ENCODE results near the gene DIRAS3. TPM values are rescaled to one million over a fixed set of nuclear protein-coding genes. Genes with fewer than 3 reads are reported as not detected.

Gene DIRAS3
- total and polyA plus RNA-seq, 4 donors: 0.92 to 2.3 (median 1.9) TPM; not detected in 1

- no peak overlapping the region for H3K9ac ChIP-seq (ENCODE audit: low read depth in 1 of 2, low read length in 2 of 2)
- H3K4me3 ChIP-seq (ENCODE audit: low read depth in 1 of 3, low read length in 3 of 3): no peak overlapping the region
- no peak overlapping the region for H3K27ac ChIP-seq (ENCODE audit: low read depth in 1 of 2, low read length in 2 of 2)
- H3K9me3 ChIP-seq (ENCODE audit: control insufficient read depth in 4 of 4, low read length in 3 of 4): no peaks in the 10 kb centered on the region
- H3K4me1 ChIP-seq (ENCODE audit: control insufficient read depth in 4 of 4, insufficient read depth in 4 of 4, low read length in 3 of 4): no peaks in the 10 kb centered on the region
- DNase-seq (ENCODE audit: low spot score): no peak
- no peaks in the 10 kb centered on the region for H3K36me3 ChIP-seq (ENCODE audit: control insufficient read depth in 4 of 4, insufficient read depth in 3 of 4, low read depth in 1 of 4, low read length in 3 of 4)
- no peaks in the 10 kb centered on the region for H3K27me3 ChIP-seq (ENCODE audit: control insufficient read depth in 4 of 4, insufficient read depth in 4 of 4, low read length in 3 of 4)
- WGBS: 96% methylated on average over 22 of the region's 22 CpGs
- TF ChIP-seq MAX (IDR thresholded peaks at IDR 0.05): no peak
- no peak for TF ChIP-seq SP1 (IDR thresholded peaks at IDR 0.05)
- no peak for TF ChIP-seq FOXA1 (IDR thresholded peaks at IDR 0.05)
- TF ChIP-seq TAF1 (conservative IDR thresholded peaks at IDR 0.05): no peak
- TF ChIP-seq HNF4G (IDR thresholded peaks at IDR 0.05): no peak
- no peak for TF ChIP-seq REST (IDR thresholded peaks at IDR 0.05)
- no peak for TF ChIP-seq CTCF (IDR thresholded peaks at IDR 0.05; ENCODE audit: low read depth, low read length, missing input control)
- no peak for TF ChIP-seq HNF4A (conservative IDR thresholded peaks at IDR 0.05)
- TF ChIP-seq RAD21 (IDR thresholded peaks at IDR 0.05): no peak
- no peak for TF ChIP-seq ZBTB33 (IDR thresholded peaks at IDR 0.05)
- TF ChIP-seq YY1 (IDR thresholded peaks at IDR 0.05): no peak
- TF ChIP-seq GABPA (IDR thresholded peaks at IDR 0.05 in 1 of 2, conservative IDR thresholded peaks at IDR 0.05 in 1 of 2): no peak
These were observed 6.9 kb downstream of the DIRAS3 start for GRCh38 chr1:68043443-68044090.

GRCh38 chr1:68036946-68037345 lies 13.5 kb downstream of the DIRAS3 start:
- H3K9me3 ChIP-seq (ENCODE audit: control insufficient read depth in 4 of 4, low read length in 3 of 4): no peaks in the 10 kb centered on the region
- TF ChIP-seq RXRA (IDR thresholded peaks at IDR 0.05): no peak
- no peak for TF ChIP-seq REST (IDR thresholded peaks at IDR 0.05)
- no peak for TF ChIP-seq GABPA (IDR thresholded peaks at IDR 0.05 in 1 of 2, conservative IDR thresholded peaks at IDR 0.05 in 1 of 2)
- TF ChIP-seq HNF4G (IDR thresholded peaks at IDR 0.05): no peak
- no peak for TF ChIP-seq YY1 (IDR thresholded peaks at IDR 0.05)
- no peak for TF ChIP-seq MAX (IDR thresholded peaks at IDR 0.05)
- no peak for TF ChIP-seq EGR1 (IDR thresholded peaks at IDR 0.05; ENCODE audit: low read depth in 2 of 2)
- TF ChIP-seq NR2F2 (IDR thresholded peaks at IDR 0.05): no peak
- no peak for DNase-seq (ENCODE audit: low spot score)
- H3K36me3 ChIP-seq (ENCODE audit: control insufficient read depth in 4 of 4, insufficient read depth in 3 of 4, low read depth in 1 of 4, low read length in 3 of 4): no peaks in the 10 kb centered on the region
- H3K4me1 ChIP-seq (ENCODE audit: control insufficient read depth in 4 of 4, insufficient read depth in 4 of 4, low read length in 3 of 4): no peaks in the 10 kb centered on the region
- no peaks in the 10 kb centered on the region for H3K27me3 ChIP-seq (ENCODE audit: control insufficient read depth in 4 of 4, insufficient read depth in 4 of 4, low read length in 3 of 4)
- WGBS: 79% methylated on average over 2 of the region's 2 CpGs
- no peak overlapping the region for H3K9ac ChIP-seq (ENCODE audit: low read depth in 1 of 2, low read length in 2 of 2)
- H3K4me3 ChIP-seq (ENCODE audit: low read depth in 1 of 3, low read length in 3 of 3): no peak overlapping the region
- H3K27ac ChIP-seq (ENCODE audit: low read depth in 1 of 2, low read length in 2 of 2): no peak overlapping the region
